Suppressor macrophage treated with lipopolysaccharide for 4 hours (primary cell): ENCODE measurements around the gene SPI1.

ENCODE experiments used
- DNase-seq: peaks from one replicate; pipeline ENCODE4 v3.0.0-alpha.2; 2020

The SPI1 gene

GRCh38 chr11:47406896-47407745, 28.8 kb upstream of the SPI1 start:
- peak; percentile 84 for DNase-seq

- DNase-seq, result no peak
Observed at GRCh38 chr11:47403571-47403970, 25.2 kb upstream of the SPI1 start.

- DNase-seq, result no peak
Observed at GRCh38 chr11:47403135-47403534, 24.8 kb upstream of the SPI1 start.

GRCh38 chr11:47400768-47401279, 22.5 kb upstream of the SPI1 start:
- no peak for DNase-seq

- DNase-seq, result no peak
Observed at GRCh38 chr11:47399860-47400767, 21.8 kb upstream of the SPI1 start.

- DNase-seq, result no peak
Observed at GRCh38 chr11:47398551-47398950, 20.2 kb upstream of the SPI1 start.

- no peak for DNase-seq
Observed at GRCh38 chr11:47398011-47398410, 19.7 kb upstream of the SPI1 start.

- DNase-seq, result no peak
Observed at GRCh38 chr11:47396049-47396320, 17.6 kb upstream of the SPI1 start.

- no peak for DNase-seq
Observed at GRCh38 chr11:47395223-47396048, 17.1 kb upstream of the SPI1 start.

GRCh38 chr11:47394322-47395222, 16.2 kb upstream of the SPI1 start:
- peak; percentile 97 for DNase-seq

GRCh38 chr11:47394050-47394321, 15.6 kb upstream of the SPI1 start:
- DNase-seq, result peak; percentile 79

- DNase-seq, result peak; percentile 82
Observed at GRCh38 chr11:47393163-47394049, 15.1 kb upstream of the SPI1 start.

GRCh38 chr11:47392546-47393162, 14.3 kb upstream of the SPI1 start:
- DNase-seq, result peak; percentile 52

- DNase-seq, result no peak
Observed at GRCh38 chr11:47391711-47392432, 13.5 kb upstream of the SPI1 start.

GRCh38 chr11:47391077-47391583, 12.8 kb upstream of the SPI1 start:
- DNase-seq, result peak; percentile 96

- no peak for DNase-seq
Observed at GRCh38 chr11:47390422-47390760, 12.0 kb upstream of the SPI1 start.

- DNase-seq, result no peak
Observed at GRCh38 chr11:47389577-47390421, 11.5 kb upstream of the SPI1 start.

GRCh38 chr11:47388697-47389576, 10.6 kb upstream of the SPI1 start:
- peak; percentile 37 for DNase-seq
